Measurements from ENCODE around the gene ATP11A. TPM values are rescaled to one million over a fixed set of nuclear protein-coding genes. Genes with fewer than 3 reads are reported as not detected.
"Not testable (repeated sequence)": the region's sequence is repeated elsewhere in the genome, so short reads cannot be mapped to it uniquely, and the experiment has no call there.

The ATP11A gene
- total and polyA plus RNA-seq, 9 of the 15 experiments (the other 6 are each of a cell fraction or from before 2014, with no cell fraction given), result 0.38 to 34.2 (median 4.2) TPM

GRCh38 chr13:112861876-112862615 is 172.2 kb downstream of the ATP11A start:
- ATAC-seq, result no peak
- ChIA-PET POLR2A (no interaction called here), CTCF (ENCODE audit: low intra/inter-chr PET ratio) (no interaction called here)
- Histone ChIP-seq H3K36me3 (ENCODE audit: control insufficient read depth, insufficient read depth, low read length) (peaks cover 46% of the 10 kb centered on the region; the same call in 1 of the 3 replicates), H3K9me3 (replicated peaks; ENCODE audit: control insufficient read depth, insufficient read depth, low read depth, low read length) (no peaks in the 10 kb centered on the region), H3K27ac (ENCODE audit: extremely low read depth, low read depth, low read length) (no peak overlapping the region), H4K20me1 (replicated peaks; ENCODE audit: control insufficient read depth, insufficient read depth, low read length) (no peaks in the 10 kb centered on the region), H3K79me2 (ENCODE audit: control insufficient read depth, insufficient read depth, low read length) (no peaks in the 10 kb centered on the region), H3K9ac (ENCODE audit: insufficient read depth in 1 of 2, low read depth in 2 of 2, low read length in 2 of 2) (no peak overlapping the region; a peak in 1 of 4 replicates), H3K4me2 (ENCODE audit: insufficient read depth, low read length) (no peak overlapping the region), H3K9me1 (ENCODE audit: control insufficient read depth, insufficient read depth, low read length) (no peaks in the 10 kb centered on the region), H3K27me3 (ENCODE audit: control insufficient read depth in 2 of 2, insufficient read depth in 2 of 2, low read length in 2 of 2) (no peaks in the 10 kb centered on the region), H3K4me1 (replicated peaks in 1 of 2; ENCODE audit: control insufficient read depth in 2 of 2, insufficient read depth in 2 of 2, low read length in 2 of 2) (no peaks in the 10 kb centered on the region), H3K4me3 (no peak overlapping the region), H2AFZ (ENCODE audit: low read depth, low read length) (no peak overlapping the region)
- no peak for TF ChIP-seq DNMT1 (IDR thresholded peaks at IDR 0.05)
- TF ChIP-seq FOS (IDR thresholded peaks at IDR 0.05; ENCODE audit: extremely low read depth, insufficient read length), result no peak
- no peak for TF ChIP-seq MTA1 (IDR thresholded peaks at IDR 0.05; ENCODE audit: borderline replicate concordance)
- no peak for TF ChIP-seq HOXB6 (CRISPR knock-in tag; IDR thresholded peaks at IDR 0.05; ENCODE audit: borderline replicate concordance)
- TF ChIP-seq TRIM24 (IDR thresholded peaks at IDR 0.05), result no peak
- no peak for TF ChIP-seq HDAC2 (IDR thresholded peaks at IDR 0.05)
- TF ChIP-seq E2F3 (CRISPR knock-in tag; IDR thresholded peaks at IDR 0.05), result no peak
- TF ChIP-seq KLF6 (CRISPR knock-in tag; IDR thresholded peaks at IDR 0.05; ENCODE audit: borderline replicate concordance), result no peak
- TF ChIP-seq MAFF (IDR thresholded peaks at IDR 0.05; ENCODE audit: low read length), result no peak
- no peak for TF ChIP-seq FOXM1 (IDR thresholded peaks at IDR 0.05; ENCODE audit: low read depth)
- no peak for TF ChIP-seq FOXM1 (CRISPR knock-in tag; IDR thresholded peaks at IDR 0.05; ENCODE audit: low read depth)
- BruUV-seq (replicated peaks), result no TSS peak
- in situ Hi-C loops (cut with MboI), result no loop called here
- no peak for DNase-seq (ENCODE audit: extremely low read depth in 1 of 4, low spot score in 3 of 4)
- FAIRE-seq, result no peak
- 95% methylated on average over 20 of the region's 32 CpGs for WGBS (ENCODE audit: insufficient coverage, low coverage, missing lambda C conversion rate)
- intact Hi-C loops (cut with micrococcal nuclease), result no loop called here

GRCh38 chr13:112863356-112863755 is 173.5 kb downstream of the ATP11A start:
- in situ Hi-C loops (cut with MboI); DNase-seq (ENCODE audit: extremely low read depth in 1 of 4, low spot score in 3 of 4): not testable (repeated sequence)

GRCh38 chr13:112865478-112865877 is 175.6 kb downstream of the ATP11A start:
- FAIRE-seq, result not testable (repeated sequence)

More at GRCh38 chr13:112863356-112863755, 173.5 kb downstream of the ATP11A start:
- H2AFZ ChIP-seq (ENCODE audit: low read depth, low read length); H3K4me1 ChIP-seq (replicated peaks in 1 of 2; ENCODE audit: control insufficient read depth in 2 of 2, insufficient read depth in 2 of 2, low read length in 2 of 2); H4K20me1 ChIP-seq (replicated peaks; ENCODE audit: control insufficient read depth, insufficient read depth, low read length); H3K27ac ChIP-seq (ENCODE audit: extremely low read depth, low read depth, low read length); ATAC-seq; POLR2A ChIA-PET; FAIRE-seq; H3K4me2 ChIP-seq (ENCODE audit: insufficient read depth, low read length); H3K9me3 ChIP-seq (replicated peaks; ENCODE audit: control insufficient read depth, insufficient read depth, low read depth, low read length); H3K4me3 ChIP-seq; CTCF ChIA-PET (ENCODE audit: low intra/inter-chr PET ratio); H3K79me2 ChIP-seq (ENCODE audit: control insufficient read depth, insufficient read depth, low read length); H3K27me3 ChIP-seq (ENCODE audit: control insufficient read depth in 2 of 2, insufficient read depth in 2 of 2, low read length in 2 of 2); intact Hi-C loops (cut with micrococcal nuclease); H3K9ac ChIP-seq (ENCODE audit: insufficient read depth in 1 of 2, low read depth in 2 of 2, low read length in 2 of 2); H3K9me1 ChIP-seq (ENCODE audit: control insufficient read depth, insufficient read depth, low read length); BruUV-seq (replicated peaks): not testable (repeated sequence)
- 98% methylated on average over 6 of the region's 17 CpGs for WGBS (ENCODE audit: insufficient coverage, low coverage, missing lambda C conversion rate)
- peaks cover 38% of the 10 kb centered on the region; the same call in 2 of the 3 replicates for H3K36me3 ChIP-seq (ENCODE audit: control insufficient read depth, insufficient read depth, low read length)

More at GRCh38 chr13:112865478-112865877, 175.6 kb downstream of the ATP11A start:
- ATAC-seq; H2AFZ ChIP-seq (ENCODE audit: low read depth, low read length); BruUV-seq (replicated peaks); H4K20me1 ChIP-seq (replicated peaks; ENCODE audit: control insufficient read depth, insufficient read depth, low read length); H3K27me3 ChIP-seq (ENCODE audit: control insufficient read depth in 2 of 2, insufficient read depth in 2 of 2, low read length in 2 of 2); DNase-seq (ENCODE audit: extremely low read depth in 1 of 4, low spot score in 3 of 4); in situ Hi-C loops (cut with MboI); H3K9me3 ChIP-seq (replicated peaks; ENCODE audit: control insufficient read depth, insufficient read depth, low read depth, low read length); CTCF ChIA-PET (ENCODE audit: low intra/inter-chr PET ratio); H3K27ac ChIP-seq (ENCODE audit: extremely low read depth, low read depth, low read length); H3K9ac ChIP-seq (ENCODE audit: insufficient read depth in 1 of 2, low read depth in 2 of 2, low read length in 2 of 2); H3K4me3 ChIP-seq; H3K9me1 ChIP-seq (ENCODE audit: control insufficient read depth, insufficient read depth, low read length); H3K4me1 ChIP-seq (replicated peaks in 1 of 2; ENCODE audit: control insufficient read depth in 2 of 2, insufficient read depth in 2 of 2, low read length in 2 of 2); POLR2A ChIA-PET; H3K79me2 ChIP-seq (ENCODE audit: control insufficient read depth, insufficient read depth, low read length); intact Hi-C loops (cut with micrococcal nuclease); H3K4me2 ChIP-seq (ENCODE audit: insufficient read depth, low read length): not testable (repeated sequence)
- WGBS (ENCODE audit: insufficient coverage, low coverage, missing lambda C conversion rate), result 92% methylated on average over 14 of the region's 14 CpGs
- H3K36me3 ChIP-seq (ENCODE audit: control insufficient read depth, insufficient read depth, low read length), result peaks cover 20% of the 10 kb centered on the region; the same call in 2 of the 3 replicates
